Measurements from ENCODE around the gene EDEM3.

The EDEM3 gene

DNA sequence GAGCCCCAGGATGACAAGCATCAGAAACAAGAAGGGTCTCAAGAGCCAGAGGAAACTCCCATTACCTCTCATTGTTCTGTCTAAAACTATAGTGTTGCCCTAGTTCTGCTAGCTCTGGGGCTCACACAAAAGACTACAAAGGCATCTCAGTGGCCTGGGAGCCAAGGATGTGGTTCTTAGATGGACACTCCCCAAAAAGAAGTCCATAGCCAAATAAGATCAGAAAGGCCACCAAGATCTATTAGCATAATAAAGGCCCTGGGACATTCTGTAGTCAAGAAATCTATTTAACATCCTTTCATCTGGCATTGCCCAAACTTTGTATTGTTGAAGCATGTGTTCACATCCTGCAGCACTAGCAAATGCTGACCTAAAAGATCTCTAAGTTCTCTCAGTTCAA is 99.5 kb downstream of the EDEM3 start:
- H3K4me1 ChIP-seq (ENCODE audit: control insufficient read depth, insufficient read depth, low read length) = no peaks in the 10 kb centered on the region; the same call in 1 of the 2 replicates
- H3K9me3 ChIP-seq (ENCODE audit: control insufficient read depth, insufficient read depth, low read length) = no peaks in the 10 kb centered on the region
- no peak for DNase-seq (ENCODE audit: low read depth, low spot score)
- H3K27ac ChIP-seq (ENCODE audit: low read length) = no peak overlapping the region
- H3K4me3 ChIP-seq (ENCODE audit: low read length) = no peak overlapping the region
- no peaks in the 10 kb centered on the region for H3K27me3 ChIP-seq (ENCODE audit: control insufficient read depth, insufficient read depth, low read length)
- H3K36me3 ChIP-seq (ENCODE audit: control insufficient read depth, insufficient read depth, low read length) = no peaks in the 10 kb centered on the region

DNA sequence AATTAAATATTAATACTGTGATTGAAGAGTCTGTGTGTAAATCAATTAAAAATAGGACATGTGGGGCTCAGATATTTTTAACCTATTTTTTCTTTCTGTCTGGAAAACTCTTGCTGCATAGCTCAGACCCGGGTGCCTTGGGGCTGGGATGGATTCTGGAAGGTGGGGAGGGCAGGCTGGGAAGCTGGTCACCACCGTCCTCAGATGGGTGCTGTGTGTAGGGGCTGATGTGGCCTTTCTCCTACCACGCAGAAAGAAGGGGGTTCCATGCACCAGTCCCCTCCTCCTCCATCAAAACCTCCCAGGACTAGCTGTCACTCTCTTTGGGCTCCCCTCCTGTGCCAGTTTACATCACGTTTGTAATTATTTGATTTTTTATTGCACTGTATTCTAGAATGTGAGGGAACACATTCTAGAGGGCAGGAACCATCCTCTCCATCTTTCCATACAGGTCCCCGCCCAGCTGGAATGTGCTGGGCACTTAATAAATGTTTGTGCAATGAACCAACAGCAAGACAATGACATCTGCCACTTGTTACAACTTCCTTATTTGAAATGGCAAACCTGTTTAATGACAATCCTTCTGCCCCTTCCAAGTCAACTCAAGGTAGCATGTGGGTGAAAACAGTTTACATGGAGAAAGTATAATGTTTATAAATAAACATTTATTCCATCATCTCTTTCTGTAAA is 104.3 kb downstream of the EDEM3 start:
- H3K27ac ChIP-seq (ENCODE audit: low read length) = no peak overlapping the region
- no peaks in the 10 kb centered on the region; the same call in 1 of the 2 replicates for H3K4me1 ChIP-seq (ENCODE audit: control insufficient read depth, insufficient read depth, low read length)
- WGBS (ENCODE audit: insufficient coverage, insufficient read length) = no CpG with 5 or more reads among the region's 5 CpGs
- DNase-seq (ENCODE audit: low read depth, low spot score) = no peak
- H3K4me3 ChIP-seq (ENCODE audit: low read length) = no peak overlapping the region
- no peaks in the 10 kb centered on the region for H3K9me3 ChIP-seq (ENCODE audit: control insufficient read depth, insufficient read depth, low read length)
- no peaks in the 10 kb centered on the region for H3K36me3 ChIP-seq (ENCODE audit: control insufficient read depth, insufficient read depth, low read length)
- H3K27me3 ChIP-seq (ENCODE audit: control insufficient read depth, insufficient read depth, low read length) = no peaks in the 10 kb centered on the region

DNA sequence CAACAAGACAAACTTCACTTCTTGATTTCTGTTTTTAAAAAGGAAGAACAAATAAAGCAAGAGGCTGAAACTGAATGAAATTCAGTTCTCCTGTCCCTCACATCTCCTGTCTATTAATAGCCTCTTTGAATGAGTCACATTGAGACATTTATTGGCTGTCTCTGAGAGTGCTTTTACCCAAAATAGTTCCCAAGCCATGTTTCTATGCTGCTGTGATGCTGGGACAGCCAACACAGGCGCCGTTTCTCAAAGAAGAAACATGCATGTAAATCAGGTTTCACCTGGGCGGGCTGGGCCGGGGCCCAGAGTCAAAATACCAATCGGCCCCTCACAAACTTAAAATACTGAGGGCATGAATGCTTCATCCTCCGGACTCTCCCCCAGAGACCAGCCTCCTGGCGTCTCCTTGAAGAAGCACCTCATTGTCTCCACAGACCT is 105.2 kb downstream of the EDEM3 start:
- DNase-seq (ENCODE audit: low read depth, low spot score) = no peak
- Histone ChIP-seq H3K4me3 (ENCODE audit: low read length) (no peak overlapping the region), H3K27ac (ENCODE audit: low read length) (no peak overlapping the region), H3K27me3 (ENCODE audit: control insufficient read depth, insufficient read depth, low read length) (no peaks in the 10 kb centered on the region), H3K36me3 (ENCODE audit: control insufficient read depth, insufficient read depth, low read length) (no peaks in the 10 kb centered on the region), H3K9me3 (ENCODE audit: control insufficient read depth, insufficient read depth, low read length) (no peaks in the 10 kb centered on the region), H3K4me1 (ENCODE audit: control insufficient read depth, insufficient read depth, low read length) (no peaks in the 10 kb centered on the region)
- no CpG with 5 or more reads among the region's 7 CpGs for WGBS (ENCODE audit: insufficient coverage, insufficient read length)

DNA sequence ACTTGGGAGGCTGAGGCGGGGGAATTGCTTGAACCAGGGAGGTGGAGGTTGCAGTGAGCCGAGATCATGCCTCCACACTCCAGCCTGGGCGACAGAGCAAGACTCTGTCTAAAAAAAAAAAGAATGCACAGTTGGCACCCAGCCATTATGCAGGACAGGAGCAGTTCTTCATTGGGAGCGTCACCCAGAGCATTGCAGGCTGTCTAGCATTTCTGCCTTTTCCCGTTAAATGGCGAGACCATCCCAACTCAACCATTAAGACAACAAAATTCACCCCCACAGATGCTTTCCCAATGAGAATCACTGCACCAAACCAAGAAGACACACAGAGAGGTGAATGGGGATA is 105.8 kb downstream of the EDEM3 start:
- H3K36me3 ChIP-seq (ENCODE audit: control insufficient read depth, insufficient read depth, low read length) = no peaks in the 10 kb centered on the region
- WGBS (ENCODE audit: insufficient coverage, insufficient read length) = no CpG with 5 or more reads among the region's 6 CpGs
- H3K4me1 ChIP-seq (ENCODE audit: control insufficient read depth, insufficient read depth, low read length) = no peaks in the 10 kb centered on the region
- H3K9me3 ChIP-seq (ENCODE audit: control insufficient read depth, insufficient read depth, low read length) = no peaks in the 10 kb centered on the region
- no peak for DNase-seq (ENCODE audit: low read depth, low spot score)
- H3K27me3 ChIP-seq (ENCODE audit: control insufficient read depth, insufficient read depth, low read length) = no peaks in the 10 kb centered on the region
- no peak overlapping the region for H3K27ac ChIP-seq (ENCODE audit: low read length)
- no peak overlapping the region for H3K4me3 ChIP-seq (ENCODE audit: low read length)

DNA sequence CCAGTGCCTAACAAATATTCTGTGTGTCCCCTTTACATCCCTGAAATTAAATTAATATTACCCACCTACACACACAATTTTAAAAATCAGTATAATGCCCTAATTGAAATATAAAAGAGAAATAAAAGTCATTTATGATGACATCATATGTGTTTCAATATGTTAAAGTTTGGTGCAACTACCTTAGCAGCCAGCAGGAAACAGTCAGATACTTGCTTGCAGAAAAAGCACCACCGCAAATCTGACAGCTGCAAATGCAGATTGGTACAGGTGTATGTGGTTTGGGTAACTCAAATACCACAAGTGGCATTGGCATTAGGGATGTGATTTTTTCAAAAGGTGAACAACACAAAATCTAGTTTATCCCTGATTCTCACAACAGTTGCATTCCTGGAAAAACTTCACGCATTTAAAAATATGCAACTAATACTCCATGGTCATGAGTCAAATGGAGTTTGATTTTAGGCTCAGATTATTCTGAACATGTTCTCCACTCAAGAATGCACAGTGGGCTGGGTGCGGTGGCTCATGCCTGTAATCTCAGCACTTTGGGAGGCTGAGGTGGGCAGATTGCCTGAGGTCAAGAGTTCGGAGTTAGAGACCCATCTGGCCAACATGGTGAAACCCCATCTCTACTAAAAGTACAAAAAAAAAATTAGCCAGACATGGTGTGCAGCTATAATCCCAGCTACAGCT is 106.3 kb downstream of the EDEM3 start:
- Histone ChIP-seq H3K27ac (ENCODE audit: low read length) (no peak overlapping the region), H3K9me3 (ENCODE audit: control insufficient read depth, insufficient read depth, low read length) (no peaks in the 10 kb centered on the region), H3K27me3 (ENCODE audit: control insufficient read depth, insufficient read depth, low read length) (no peaks in the 10 kb centered on the region), H3K4me1 (ENCODE audit: control insufficient read depth, insufficient read depth, low read length) (no peaks in the 10 kb centered on the region), H3K36me3 (ENCODE audit: control insufficient read depth, insufficient read depth, low read length) (no peaks in the 10 kb centered on the region), H3K4me3 (ENCODE audit: low read length) (no peak overlapping the region)
- no CpG with 5 or more reads among the region's 4 CpGs for WGBS (ENCODE audit: insufficient coverage, insufficient read length)
- no peak for DNase-seq (ENCODE audit: low read depth, low spot score)

DNA sequence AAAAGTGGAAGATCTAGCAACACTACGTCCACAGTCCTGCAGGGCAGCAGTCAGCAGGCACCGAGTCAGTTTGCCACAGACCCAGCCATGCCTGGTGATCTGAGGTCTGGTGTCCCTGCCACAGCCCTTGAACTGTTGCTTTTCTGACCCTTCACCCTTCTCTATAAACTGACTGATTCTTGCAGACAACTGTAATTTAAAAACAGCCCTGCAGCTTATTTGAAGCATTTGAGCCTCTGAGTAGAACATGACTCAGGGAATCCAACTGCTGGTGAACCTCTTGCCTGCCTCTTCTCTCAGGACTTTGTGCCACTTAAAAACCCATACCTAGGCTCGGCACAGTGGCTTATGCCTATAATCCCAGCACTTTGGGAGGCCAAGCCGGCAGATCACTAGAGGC is 107.2 kb downstream of the EDEM3 start:
- Histone ChIP-seq H3K4me1 (ENCODE audit: control insufficient read depth, insufficient read depth, low read length) (no peaks in the 10 kb centered on the region), H3K36me3 (ENCODE audit: control insufficient read depth, insufficient read depth, low read length) (no peaks in the 10 kb centered on the region), H3K9me3 (ENCODE audit: control insufficient read depth, insufficient read depth, low read length) (no peaks in the 10 kb centered on the region), H3K27ac (ENCODE audit: low read length) (no peak overlapping the region), H3K4me3 (ENCODE audit: low read length) (no peak overlapping the region), H3K27me3 (ENCODE audit: control insufficient read depth, insufficient read depth, low read length) (no peaks in the 10 kb centered on the region)
- WGBS (ENCODE audit: insufficient coverage, insufficient read length) = no CpG with 5 or more reads among the region's 4 CpGs
- no peak for DNase-seq (ENCODE audit: low read depth, low spot score)

DNA sequence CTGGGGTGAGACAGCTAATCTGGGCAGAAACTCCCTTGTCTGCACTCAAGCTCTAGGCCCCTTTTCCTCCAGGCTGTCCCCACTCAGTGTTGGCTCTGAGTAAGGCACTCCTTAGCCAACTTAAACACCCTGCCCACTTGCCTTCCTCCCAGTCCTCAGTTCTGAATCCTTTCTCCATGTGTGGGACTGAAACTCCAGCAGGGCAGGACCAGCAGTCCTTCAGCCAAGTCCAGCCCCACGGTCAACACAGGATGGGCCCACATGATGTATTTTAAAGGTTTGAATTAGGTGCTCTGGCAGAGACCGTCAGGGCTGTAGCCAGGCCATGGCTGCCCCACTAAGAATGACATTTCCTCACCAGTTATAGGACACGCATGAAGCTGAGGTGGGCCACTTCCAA is 107.8 kb downstream of the EDEM3 start:
- no CpG with 5 or more reads among the region's 3 CpGs for WGBS (ENCODE audit: insufficient coverage, insufficient read length)
- no peaks in the 10 kb centered on the region for H3K27me3 ChIP-seq (ENCODE audit: control insufficient read depth, insufficient read depth, low read length)

DNA sequence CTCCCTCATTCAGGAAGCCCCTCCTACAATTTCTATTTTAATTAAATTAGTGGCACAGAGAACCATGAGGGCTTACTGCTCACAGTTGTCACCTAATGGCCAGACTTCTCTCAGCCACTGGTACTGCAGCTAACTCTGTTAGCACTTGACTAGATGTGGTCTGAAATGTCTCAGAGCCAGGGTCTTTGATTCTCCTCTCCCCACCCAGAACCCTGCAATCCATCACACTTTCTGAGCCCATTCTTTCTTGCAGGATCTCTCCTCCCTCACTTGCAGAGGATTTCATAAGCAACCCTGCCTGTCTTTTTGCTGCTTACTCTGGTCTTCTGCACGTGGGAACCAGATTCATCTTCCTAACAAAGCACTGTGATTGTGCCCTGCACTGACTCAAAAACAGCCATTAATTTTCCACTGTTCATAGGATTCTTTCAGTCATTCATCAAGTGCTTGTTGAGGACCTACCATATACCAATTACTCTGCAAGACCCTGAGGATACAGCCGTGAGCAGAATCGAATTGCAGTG is 108.4 kb downstream of the EDEM3 start:
- Histone ChIP-seq H3K27ac (ENCODE audit: low read length) (no peak overlapping the region), H3K36me3 (ENCODE audit: control insufficient read depth, insufficient read depth, low read length) (no peaks in the 10 kb centered on the region), H3K9me3 (ENCODE audit: control insufficient read depth, insufficient read depth, low read length) (no peaks in the 10 kb centered on the region), H3K4me3 (ENCODE audit: low read length) (no peak overlapping the region; the same call in 1 of the 2 replicates), H3K27me3 (ENCODE audit: control insufficient read depth, insufficient read depth, low read length) (no peaks in the 10 kb centered on the region), H3K4me1 (ENCODE audit: control insufficient read depth, insufficient read depth, low read length) (no peaks in the 10 kb centered on the region)
- no peak for DNase-seq (ENCODE audit: low read depth, low spot score)
- WGBS (ENCODE audit: insufficient coverage, insufficient read length) = no CpG with 5 or more reads among the region's 3 CpGs

More for the DNA sequence above, 107.8 kb downstream of the EDEM3 start:
- Histone ChIP-seq H3K9me3 (ENCODE audit: control insufficient read depth, insufficient read depth, low read length) (no peaks in the 10 kb centered on the region), H3K36me3 (ENCODE audit: control insufficient read depth, insufficient read depth, low read length) (no peaks in the 10 kb centered on the region), H3K4me3 (ENCODE audit: low read length) (no peak overlapping the region; the same call in 1 of the 2 replicates), H3K27ac (ENCODE audit: low read length) (no peak overlapping the region), H3K4me1 (ENCODE audit: control insufficient read depth, insufficient read depth, low read length) (no peaks in the 10 kb centered on the region)
- DNase-seq (ENCODE audit: low read depth, low spot score) = no peak

DNA sequence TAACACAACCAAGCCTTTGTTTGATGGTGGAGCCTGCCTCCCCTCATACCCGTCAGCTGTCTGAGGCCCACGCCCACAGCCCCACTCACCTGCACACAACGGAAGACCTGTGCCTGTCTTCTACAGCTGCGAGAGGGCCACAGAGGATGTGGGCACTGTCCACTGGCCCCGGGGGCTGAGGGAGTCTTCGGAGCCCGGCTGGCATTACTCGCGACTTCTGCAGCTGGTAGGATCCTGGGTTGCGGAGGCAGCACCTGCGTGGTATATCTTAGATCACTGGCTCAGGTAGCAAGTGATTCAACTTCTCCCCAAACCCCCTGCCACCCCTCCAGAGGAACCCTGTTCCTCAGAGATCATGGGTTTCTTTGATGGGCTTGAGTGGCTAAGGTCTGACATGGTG is 109.9 kb downstream of the EDEM3 start:
- WGBS (ENCODE audit: insufficient coverage, insufficient read length) = no CpG with 5 or more reads among the region's 11 CpGs
- Histone ChIP-seq H3K4me1 (ENCODE audit: control insufficient read depth, insufficient read depth, low read length) (no peaks in the 10 kb centered on the region), H3K36me3 (ENCODE audit: control insufficient read depth, insufficient read depth, low read length) (no peaks in the 10 kb centered on the region), H3K9me3 (ENCODE audit: control insufficient read depth, insufficient read depth, low read length) (no peaks in the 10 kb centered on the region), H3K27me3 (ENCODE audit: control insufficient read depth, insufficient read depth, low read length) (no peaks in the 10 kb centered on the region), H3K27ac (ENCODE audit: low read length) (no peak overlapping the region), H3K4me3 (ENCODE audit: low read length) (no peak overlapping the region)
- DNase-seq (ENCODE audit: low read depth, low spot score) = no peak

DNA sequence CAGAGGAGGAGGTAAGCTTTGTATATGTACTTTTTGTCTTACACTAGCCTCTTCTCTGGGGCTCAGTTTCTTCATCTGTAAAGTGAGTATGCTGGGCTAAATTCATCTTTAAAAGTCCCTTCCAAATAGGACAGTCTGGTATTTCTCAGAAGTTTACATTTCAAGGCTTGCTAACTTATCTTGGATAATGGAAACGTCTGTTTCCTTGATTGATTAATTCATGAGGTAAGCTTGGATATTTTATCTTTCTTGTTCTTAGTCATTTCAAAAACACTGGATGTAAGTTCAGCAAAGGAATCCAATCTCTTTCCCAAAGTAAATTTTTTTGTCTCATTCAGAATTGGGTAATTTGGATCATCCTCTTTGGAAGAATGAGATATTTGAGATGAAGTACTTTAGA is 111.0 kb downstream of the EDEM3 start:
- Histone ChIP-seq H3K36me3 (ENCODE audit: control insufficient read depth, insufficient read depth, low read length) (no peaks in the 10 kb centered on the region), H3K4me3 (ENCODE audit: low read length) (no peak overlapping the region), H3K9me3 (ENCODE audit: control insufficient read depth, insufficient read depth, low read length) (no peaks in the 10 kb centered on the region), H3K27ac (ENCODE audit: low read length) (no peak overlapping the region), H3K27me3 (ENCODE audit: control insufficient read depth, insufficient read depth, low read length) (no peaks in the 10 kb centered on the region), H3K4me1 (ENCODE audit: control insufficient read depth, insufficient read depth, low read length) (no peaks in the 10 kb centered on the region)
- no peak for DNase-seq (ENCODE audit: low read depth, low spot score)
- no CpG with 5 or more reads among the region's 1 CpG for WGBS (ENCODE audit: insufficient coverage, insufficient read length)

DNA sequence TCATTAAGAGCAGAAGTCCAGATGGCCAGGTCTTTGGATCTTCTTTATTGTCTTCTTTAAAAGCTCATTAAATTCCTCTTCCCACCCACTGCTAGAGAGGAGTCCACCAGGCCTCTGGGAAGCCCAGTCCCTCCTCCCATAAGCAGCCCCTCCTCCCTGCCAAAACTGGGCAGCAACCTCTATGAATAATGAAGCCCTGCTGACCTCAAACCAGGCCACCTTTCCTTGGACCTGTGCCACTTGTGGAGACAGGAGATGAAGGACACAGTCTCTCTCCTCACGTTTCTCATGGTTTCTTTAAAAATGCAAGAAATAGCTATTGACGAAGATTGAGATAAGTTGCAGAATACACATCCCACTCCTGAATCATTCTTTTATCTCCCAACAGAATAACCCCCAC is 112.8 kb downstream of the EDEM3 start:
- Histone ChIP-seq H3K4me3 (ENCODE audit: low read length) (no peak overlapping the region), H3K4me1 (ENCODE audit: control insufficient read depth, insufficient read depth, low read length) (no peaks in the 10 kb centered on the region), H3K27me3 (ENCODE audit: control insufficient read depth, insufficient read depth, low read length) (no peaks in the 10 kb centered on the region), H3K9me3 (ENCODE audit: control insufficient read depth, insufficient read depth, low read length) (no peaks in the 10 kb centered on the region), H3K36me3 (ENCODE audit: control insufficient read depth, insufficient read depth, low read length) (no peaks in the 10 kb centered on the region), H3K27ac (ENCODE audit: low read length) (no peak overlapping the region)
- no peak for DNase-seq (ENCODE audit: low read depth, low spot score)
- WGBS (ENCODE audit: insufficient coverage, insufficient read length) = no CpG with 5 or more reads among the region's 2 CpGs

Measured in iPS DF 6.9 (cell line).